Neuronal stem cell (in vitro differentiated cells): ENCODE data around the gene ELOA2.
"Not testable (repeated sequence)": the region's sequence is repeated elsewhere in the genome, so short reads cannot be mapped to it uniquely, and the experiment has no call there.

ENCODE experiments used
- DNase-seq: peaks from one replicate; pipeline ENCODE4 v3.0.0-alpha.2; 2013; ENCODE audit warnings: low spot score
- H2AFZ ChIP-seq: one replicate; pipeline ENCODE4 v1.6.1; 2013; ENCODE audit warnings: mild to moderate bottlenecking, low read length, inconsistent platforms
- H2AK5ac ChIP-seq: 2 replicates; pipeline ENCODE4 v1.6.1; 2013; ENCODE audit warnings: low read depth, mild to moderate bottlenecking, inconsistent platforms, low read length, moderate library complexity, mixed read lengths
- H2BK120ac ChIP-seq: 2 replicates; pipeline ENCODE4 v1.6.1; 2013; ENCODE audit warnings: low read depth, mild to moderate bottlenecking, inconsistent platforms, low read length, moderate library complexity, mixed read lengths
- H2BK12ac ChIP-seq: one replicate; pipeline ENCODE4 v1.6.1; 2013; ENCODE audit warnings: low read length, inconsistent platforms
- H2BK15ac ChIP-seq: 2 replicates; pipeline ENCODE4 v1.6.1; 2013; ENCODE audit warnings: mild to moderate bottlenecking, low read length, inconsistent platforms, mixed read lengths
- H2BK5ac ChIP-seq: one replicate; pipeline ENCODE4 v1.6.1; 2013; ENCODE audit warnings: inconsistent platforms, mild to moderate bottlenecking, low read length, moderate library complexity
- H3K14ac ChIP-seq: one replicate; pipeline ENCODE4 v1.6.1; 2013; ENCODE audit warnings: low read length, inconsistent platforms
- H3K18ac ChIP-seq: 2 replicates; pipeline ENCODE4 v1.6.1; 2013; ENCODE audit warnings: low read length, inconsistent platforms
- H3K23ac ChIP-seq: 2 replicates; pipeline ENCODE4 v1.6.1; 2013; ENCODE audit warnings: low read depth, mild to moderate bottlenecking, mixed read lengths, low read length, inconsistent platforms; ENCODE audit not compliant: poor library complexity
- H3K27ac ChIP-seq: replicated peaks from 3 replicates; pipeline ENCODE4 v1.5.1; 2013; ENCODE audit warnings: low read length, inconsistent platforms
- H3K27me3 ChIP-seq, 3 experiments: 2 replicates each; pipeline ENCODE4 v1.6.1; 2013; ENCODE audit warnings: low read length in 3 of 3, mild to moderate bottlenecking in 2 of 3, inconsistent platforms in 1 of 3, low read depth in 1 of 3, mixed read lengths in 1 of 3, moderate library complexity in 1 of 3; ENCODE audit not compliant: control insufficient read depth in 3 of 3, insufficient read depth in 3 of 3
- H3K36me3 ChIP-seq, 2 donors: replicated peaks in 1 of 2; 2 replicates each; pipeline ENCODE4 v1.6.1; 2013; ENCODE audit warnings: low read length in 2 of 2; ENCODE audit not compliant: control insufficient read depth in 2 of 2, insufficient read depth in 2 of 2
- H3K4ac ChIP-seq: 2 replicates; pipeline ENCODE4 v1.6.1; 2013; ENCODE audit warnings: inconsistent platforms, mild to moderate bottlenecking, low read length, moderate library complexity
- H3K4me1 ChIP-seq, 2 donors: 1 replicate in 1 of 2; 2 replicates in 1 of 2; pipeline ENCODE4 v1.6.1; 2013; ENCODE audit warnings: low read length in 2 of 2, low read depth in 1 of 2; ENCODE audit not compliant: control insufficient read depth in 2 of 2, insufficient read depth in 1 of 2
- H3K4me2 ChIP-seq: one replicate; pipeline ENCODE4 v1.6.1; 2013; ENCODE audit warnings: mild to moderate bottlenecking, low read length, inconsistent platforms; ENCODE audit not compliant: insufficient read depth, poor library complexity, severe bottlenecking
- H3K4me3 ChIP-seq, 2 donors: 2 replicates each; pipeline ENCODE4 v1.5.1; 2013; ENCODE audit warnings: low read length in 2 of 2, mild to moderate bottlenecking in 2 of 2, inconsistent platforms in 1 of 2, moderate library complexity in 1 of 2
- H3K79me1 ChIP-seq: one replicate; pipeline ENCODE4 v1.6.1; 2013; ENCODE audit warnings: low read depth, mild to moderate bottlenecking, inconsistent platforms, low read length, moderate library complexity
- H3K9ac ChIP-seq: one replicate; pipeline ENCODE4 v1.6.1; 2013; ENCODE audit warnings: mild to moderate bottlenecking, low read depth, low read length, inconsistent platforms; ENCODE audit not compliant: poor library complexity
- H3K9me3 ChIP-seq, 2 donors: replicated peaks in 1 of 2; 2 replicates each; pipeline versions ENCODE3 to v1.6.1; 2013; ENCODE audit warnings: low read length in 2 of 2, mild to moderate bottlenecking in 2 of 2, inconsistent platforms in 1 of 2, low read depth in 1 of 2, mixed read lengths in 1 of 2, moderate library complexity in 1 of 2; ENCODE audit not compliant: control insufficient read depth in 2 of 2, insufficient read depth in 1 of 2
- H4K8ac ChIP-seq: one replicate; pipeline ENCODE4 v1.6.1; 2013; ENCODE audit warnings: low read depth, mild to moderate bottlenecking, inconsistent platforms, low read length, moderate library complexity
- H4K91ac ChIP-seq: one replicate; pipeline ENCODE4 v1.6.1; 2013; ENCODE audit warnings: low read length, low read depth, mild to moderate bottlenecking, inconsistent platforms; ENCODE audit not compliant: poor library complexity
- WGBS, 2 donors: extraction: QIAGEN DNeasy Blood & Tissue Kit; methylation state at CpG; one replicate each; pipeline ENCODE4 v1.1.7; 2013; ENCODE audit warnings: missing lambda C conversion rate in 2 of 2, mixed read lengths in 1 of 2; ENCODE audit not compliant: insufficient read length in 2 of 2, insufficient replicate concordance in 1 of 2; ENCODE audit errors: extremely low coverage in 2 of 2; 5-methylcytosine and 5-hydroxymethylcytosine counted together

The ELOA2 gene

DNA sequence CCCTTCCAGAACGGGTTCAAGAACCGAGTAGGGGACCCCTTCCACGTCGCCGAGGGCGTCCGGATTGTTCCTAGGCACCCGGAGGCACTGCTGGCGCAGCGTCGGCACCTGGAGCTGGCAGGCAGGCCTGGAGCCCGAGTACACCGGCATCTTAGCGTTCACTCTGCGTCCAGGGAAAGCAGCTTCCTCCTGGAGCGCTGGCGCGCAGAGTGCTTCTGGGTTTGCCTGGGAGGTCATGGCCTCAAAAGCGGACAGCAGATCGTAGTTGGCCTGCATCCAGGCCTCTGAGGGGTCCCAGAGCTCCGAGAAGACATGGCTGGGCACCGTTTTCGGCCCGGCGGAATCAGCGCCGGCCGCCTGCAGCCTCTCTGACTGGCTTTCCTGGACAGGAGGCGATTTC, 12.6 kb downstream of the ELOA2 start:
- H2BK5ac ChIP-seq, H3K18ac ChIP-seq, H2BK15ac ChIP-seq, H4K8ac ChIP-seq, H3K36me3 ChIP-seq, H2BK120ac ChIP-seq, H2AFZ ChIP-seq, H3K4ac ChIP-seq, H3K9me3 ChIP-seq, H2BK12ac ChIP-seq, H3K27ac ChIP-seq, H3K27me3 ChIP-seq, H4K91ac ChIP-seq, H3K9ac ChIP-seq, H3K79me1 ChIP-seq, H3K14ac ChIP-seq, H3K23ac ChIP-seq, H3K4me2 ChIP-seq, H3K4me3 ChIP-seq, H2AK5ac ChIP-seq, H3K4me1 ChIP-seq, DNase-seq: not testable (repeated sequence)
- WGBS, 2 donors, result no CpG with 5 or more reads among the region's 29 CpGs

DNA sequence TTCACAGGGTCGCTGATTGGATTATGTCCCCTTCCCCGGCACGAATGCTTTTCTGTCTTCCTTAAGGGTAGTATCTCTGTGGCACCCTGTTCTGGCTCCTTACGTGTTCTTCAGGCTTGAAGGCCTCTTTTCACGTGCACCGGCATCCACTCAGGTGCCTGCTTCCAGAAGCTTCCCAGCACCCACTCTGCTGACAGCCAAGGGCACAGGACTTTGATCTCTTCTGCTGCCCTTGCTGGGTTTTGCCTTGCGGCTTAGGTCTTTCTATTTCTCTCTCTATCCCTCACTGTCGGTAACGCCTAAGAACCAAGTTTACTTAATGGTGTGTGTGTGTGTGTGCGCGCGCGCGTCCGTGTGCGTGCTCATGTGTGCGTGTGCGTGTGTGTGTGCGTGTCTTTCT, 14.7 kb downstream of the ELOA2 start:
- not testable (repeated sequence) for H2BK5ac ChIP-seq, H3K79me1 ChIP-seq, H2BK15ac ChIP-seq, H3K23ac ChIP-seq, H3K4me1 ChIP-seq, H3K4ac ChIP-seq, H3K9me3 ChIP-seq, H3K14ac ChIP-seq, H3K4me2 ChIP-seq, H3K9ac ChIP-seq, H2BK120ac ChIP-seq, H3K4me3 ChIP-seq, H2AK5ac ChIP-seq, H4K8ac ChIP-seq, H3K36me3 ChIP-seq, H4K91ac ChIP-seq, H3K27me3 ChIP-seq, DNase-seq, H2BK12ac ChIP-seq, H3K27ac ChIP-seq, H2AFZ ChIP-seq, H3K18ac ChIP-seq
- no CpG with 5 or more reads among the region's 19 CpGs for WGBS, 2 donors

DNA sequence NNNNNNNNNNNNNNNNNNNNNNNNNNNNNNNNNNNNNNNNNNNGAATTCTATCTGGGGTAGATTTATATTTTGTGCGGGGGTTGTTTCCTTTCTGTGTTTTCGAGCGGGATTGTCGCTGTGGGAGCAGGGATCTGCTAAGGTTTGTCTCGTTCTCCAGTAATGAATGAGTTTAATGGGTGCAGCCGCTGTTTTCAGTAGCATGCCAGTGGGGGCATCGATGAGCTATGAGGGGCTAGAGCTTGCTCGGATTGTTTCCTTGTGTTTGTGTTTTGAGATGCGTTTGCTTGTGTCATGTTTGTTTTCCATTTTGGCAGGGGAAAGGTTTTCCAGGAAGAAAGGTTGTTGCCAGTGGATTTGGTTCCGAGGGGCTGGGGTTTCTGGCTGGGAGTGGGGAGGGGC, 15.6 kb downstream of the ELOA2 start:
- not testable (repeated sequence) for H4K91ac ChIP-seq, H3K27me3 ChIP-seq, H3K23ac ChIP-seq, H2BK15ac ChIP-seq, H3K4me3 ChIP-seq, H3K9me3 ChIP-seq, H2BK12ac ChIP-seq, H3K79me1 ChIP-seq, H2BK5ac ChIP-seq, H2AK5ac ChIP-seq, H2BK120ac ChIP-seq, H3K9ac ChIP-seq, H3K18ac ChIP-seq, H3K4me2 ChIP-seq, H3K4ac ChIP-seq, H3K27ac ChIP-seq, H2AFZ ChIP-seq, H4K8ac ChIP-seq, H3K14ac ChIP-seq, DNase-seq, H3K4me1 ChIP-seq, H3K36me3 ChIP-seq
- WGBS, 2 donors, result no CpG with 5 or more reads among the region's 10 CpGs
